HepG2 (cell line): ENCODE results near the gene ADGRG1. TPM values are rescaled to one million over a fixed set of nuclear protein-coding genes. Genes with fewer than 3 reads are reported as not detected.
A peak's percentile ranks its signal among the peaks of the same experiment; 100 is the strongest.

Experiments used
- ATAC-seq: fragments of 200-7000 bp; cut with Tn5 transposase; 3 replicates; pipeline ENCODE4 v1.9.1; 2020; ENCODE audit warnings: mild to moderate bottlenecking, moderate library complexity
- BruUV-seq: library from RNA; stranded (reverse); fragments of 400-500 nt; replicated peaks from 2 replicates; lab custom pipeline; 2021; lab: Mats Ljungman, UMichigan
- CTCF ChIA-PET: fragments of 300-600 bp; formaldehyde crosslinking; extraction: SDS; loops from one replicate; lab custom pipeline; 2021; ENCODE audit warnings: low total read pairs, inconsistent platforms, low intra/inter-chr PET ratio; lab: Yijun Ruan, JAX
- POLR2A ChIA-PET: fragments of 350-600 bp; sonication (Branson Sonifier 250); formaldehyde crosslinking; loops from one replicate; lab custom pipeline; 2020; ENCODE audit warnings: antibody characterized with exemption, inconsistent platforms; lab: Yijun Ruan, JAX
- DNase-seq: peaks from one replicate; pipeline ENCODE4 v3.0.0-alpha.2; 2015; ENCODE audit warnings: low spot score
- FAIRE-seq: peaks from 3 replicates; lab custom pipeline; 2011; peaks lifted over from hg19 to GRCh38; lab: Jason Lieb, UNC
- H2AFZ ChIP-seq: one replicate; pipeline ENCODE4 v1.6.1; 2011; ENCODE audit warnings: low read length, inconsistent platforms
- H3K27ac ChIP-seq: fragments of 300-600 bp; 3 replicates; pipeline ENCODE4 v1.8.0; 2011; ENCODE audit warnings: mixed run types, mild to moderate bottlenecking, mixed read lengths, low read length, inconsistent platforms; ENCODE audit not compliant: insufficient read depth; ENCODE audit errors: extremely low read length
- H3K27me3 ChIP-seq, 2 experiments: fragments of 200-600 bp in 1 of 2; 2 replicates in 1 of 2; 3 replicates in 1 of 2; pipeline versions ENCODE4 v1.6.0 to v1.8.0; 2011; ENCODE audit warnings: low read length in 2 of 2, mild to moderate bottlenecking in 2 of 2, moderate library complexity in 2 of 2, inconsistent platforms in 1 of 2; ENCODE audit not compliant: insufficient read depth in 2 of 2, control insufficient read depth in 1 of 2
- H3K36me3 ChIP-seq, 2 experiments: fragments of 200-600 bp in 1 of 2; replicated peaks in 1 of 2; 2 replicates in 1 of 2; 3 replicates in 1 of 2; pipeline versions ENCODE4 v1.5.1 to v1.8.0; 2011; ENCODE audit warnings: low read length in 2 of 2, inconsistent platforms in 1 of 2; ENCODE audit not compliant: insufficient read depth in 2 of 2, control insufficient read depth in 1 of 2
- H3K4me1 ChIP-seq: 2 replicates; pipeline ENCODE4 v1.5.1; 2012; ENCODE audit warnings: low read length, inconsistent platforms; ENCODE audit not compliant: insufficient read depth
- H3K4me2 ChIP-seq: 2 replicates; pipeline ENCODE4 v1.6.0; 2011; ENCODE audit warnings: low read depth, low read length, inconsistent platforms
- H3K4me3 ChIP-seq, 3 experiments: fragments of 200-600 bp in 1 of 3; sonication (generic), shearing (Covaris generic) in 1 of 3; replicated peaks in 1 of 3; 2 replicates each; pipeline ENCODE4 v1.5.1; 2011 to 2016; ENCODE audit warnings: low read length in 3 of 3, inconsistent platforms in 2 of 3, low read depth in 2 of 3, mild to moderate bottlenecking in 2 of 3, control low read depth in 1 of 3, mixed read lengths in 1 of 3; ENCODE audit not compliant: insufficient read depth in 1 of 3
- H3K79me2 ChIP-seq: one replicate; pipeline ENCODE4 v1.6.1; 2011; ENCODE audit warnings: low read length, inconsistent platforms; ENCODE audit not compliant: insufficient read depth
- H3K9ac ChIP-seq: 2 replicates; pipeline ENCODE4 v1.6.0; 2011; ENCODE audit warnings: mild to moderate bottlenecking, low read depth, low read length, inconsistent platforms; ENCODE audit not compliant: insufficient read depth
- H3K9me3 ChIP-seq: 2 replicates; pipeline ENCODE4 v1.5.1; 2012; ENCODE audit warnings: mild to moderate bottlenecking, low read length
- H4K20me1 ChIP-seq: 2 replicates; pipeline ENCODE4 v1.6.0; 2011; ENCODE audit warnings: inconsistent platforms, mild to moderate bottlenecking, low read length, moderate library complexity; ENCODE audit not compliant: insufficient read depth
- FLYWCH1 ChIP-seq: sonication (generic); formaldehyde crosslinking; IDR thresholded peaks from 2 replicates; pipeline ENCODE4 v1.8.1; 2023; ENCODE audit warnings: mild to moderate bottlenecking, missing genetic modification reagents
- FOXP4 ChIP-seq: sonication (generic); formaldehyde crosslinking; IDR thresholded peaks from 2 replicates; pipeline ENCODE4 v1.4.0; 2020; ENCODE audit warnings: missing genetic modification reagents
- GFI1 ChIP-seq: sonication (generic); formaldehyde crosslinking; IDR thresholded peaks from 2 replicates; pipeline ENCODE4 v1.5.0; 2020; ENCODE audit warnings: missing genetic modification reagents, mild to moderate bottlenecking, borderline replicate concordance
- HOXA3 ChIP-seq: sonication (generic); formaldehyde crosslinking; IDR thresholded peaks from 2 replicates; pipeline ENCODE4 v1.5.0; 2020; ENCODE audit warnings: missing genetic modification reagents
- HOXA5 ChIP-seq: sonication (generic); formaldehyde crosslinking; IDR thresholded peaks from 2 replicates; pipeline ENCODE4 v1.4.0; 2020; ENCODE audit warnings: missing genetic modification reagents
- IRF2 ChIP-seq: IDR thresholded peaks from 2 replicates; pipeline ENCODE4 v1.6.1; 2018; ENCODE audit warnings: missing genetic modification reagents, missing compliant biosample characterization
- KDM3A ChIP-seq: IDR thresholded peaks from 2 replicates; pipeline ENCODE4 v1.6.1; 2018; ENCODE audit warnings: low read depth, missing compliant biosample characterization
- MAF1 ChIP-seq: sonication (generic); formaldehyde crosslinking; IDR thresholded peaks from 2 replicates; pipeline ENCODE4 v1.5.0; 2020; ENCODE audit warnings: missing genetic modification reagents, borderline replicate concordance
- ZFP36 ChIP-seq: fragments of 150-350 bp; IDR thresholded peaks from 2 replicates; pipeline ENCODE4 v1.6.1; 2018; ENCODE audit warnings: borderline replicate concordance, low read length, low read depth; ENCODE audit not compliant: partially characterized antibody
- ZNF274 ChIP-seq: sonication (generic); formaldehyde crosslinking; IDR thresholded peaks from 2 replicates; pipeline ENCODE4 v1.5.1; 2020; ENCODE audit warnings: mild to moderate bottlenecking, missing genetic modification reagents
- ZNF510 ChIP-seq: sonication (generic); formaldehyde crosslinking; IDR thresholded peaks from 2 replicates; pipeline ENCODE4 v1.4.0; 2020; ENCODE audit warnings: low read depth, mild to moderate bottlenecking, missing genetic modification reagents
- ZNF563 ChIP-seq: sonication (generic); formaldehyde crosslinking; IDR thresholded peaks from 2 replicates; pipeline ENCODE4 v1.8.0; 2022; ENCODE audit warnings: mild to moderate bottlenecking, moderate library complexity, missing genetic modification reagents
- ZNF761 ChIP-seq: sonication (generic); formaldehyde crosslinking; conservative IDR thresholded peaks from 2 replicates; pipeline ENCODE4 v1.4.0; 2020; ENCODE audit warnings: mild to moderate bottlenecking, missing genetic modification reagents
- ZSCAN25 ChIP-seq: sonication (generic); formaldehyde crosslinking; IDR thresholded peaks from 2 replicates; pipeline ENCODE4 v1.8.0; 2022; ENCODE audit warnings: mild to moderate bottlenecking, missing genetic modification reagents
- ZSCAN30 ChIP-seq: sonication (generic); formaldehyde crosslinking; IDR thresholded peaks from 2 replicates; pipeline ENCODE4 v1.5.0; 2020; ENCODE audit warnings: mild to moderate bottlenecking, missing genetic modification reagents
- WGBS: methylation state at CpG from one replicate; pipeline ENCODE4 v1.1.6; 2017; ENCODE audit warnings: low lambda C conversion rate; 5-methylcytosine and 5-hydroxymethylcytosine counted together
- in situ Hi-C: cut with HindIII; loops from 2 replicates; pipeline ENCODE4 v1.10.0; 2017; ENCODE audit warnings: low pct_unique_long_range_greater_than_20kb; ENCODE audit not compliant: extremely low pct_ligation_motif_present
- intact Hi-C: fragments of 100-400 bp; cut with micrococcal nuclease; formaldehyde crosslinking; loops from one replicate; pipeline ENCODE4 v1.10.0; 2022; ENCODE audit not compliant: unreplicated experiment
- polyA plus RNA-seq, 8 experiments: library from polyadenylated mRNA; depleted of rRNA in 3 of 8; stranded (reverse) in 7 of 8; unstranded in 1 of 8; fragments of >200 nt; fragmentation: Illumina TruSeq in 4 of 8; extraction: Trizol in 4 of 8; gene quantifications; 2 replicates each; pipeline versions ENCODE4 v1.2.1 to v1.2.3, GENCODE V29; 2011 to 2016; ENCODE audit warnings: low read depth in 4 of 8, missing spikeins in 1 of 8, mixed read lengths in 1 of 8; ENCODE audit not compliant: insufficient read depth in 1 of 8
- total RNA-seq, 5 experiments: library from RNA; depleted of rRNA; stranded (reverse); fragments of >200 nt; fragmentation: Illumina TruSeq; extraction: Trizol; gene quantifications; 2 replicates each; pipeline ENCODE4 v1.2.3, GENCODE V29; 2016; ENCODE audit warnings: low read depth in 1 of 5
- TF ChIP-seq, protein P1 (sequence below): sonication (generic); formaldehyde crosslinking; IDR thresholded peaks from 2 replicates; pipeline ENCODE4 v1.4.0; 2020; ENCODE audit warnings: mild to moderate bottlenecking, missing genetic modification reagents

The ADGRG1 gene
- total and polyA plus RNA-seq, 2 of the 13 experiments (the other 11 are each of a cell fraction or from before 2014, with no cell fraction given), result 2.7 to 5.9 TPM

DNA sequence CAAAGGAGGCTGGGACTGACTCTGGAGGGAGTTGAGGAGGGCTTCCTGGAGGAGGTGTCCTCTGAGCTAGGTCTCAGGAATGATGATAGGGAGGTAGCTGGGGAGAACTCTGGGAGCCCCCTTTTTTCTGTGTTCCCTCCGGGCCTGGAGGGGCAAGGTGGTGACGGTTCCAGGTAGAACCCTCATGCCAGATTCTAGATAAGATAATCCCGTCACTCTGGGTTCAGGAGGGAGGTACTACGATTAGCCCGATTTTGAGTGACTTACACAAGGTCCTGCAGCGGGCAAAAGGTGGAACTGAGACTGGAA lies 21.0 kb downstream of the ADGRG1 start:
- Histone ChIP-seq H3K4me1 (peaks cover 23% of the 10 kb centered on the region), H3K9me3 (no peaks in the 10 kb centered on the region), H3K79me2 (no peaks in the 10 kb centered on the region), H3K4me3 (no peak overlapping the region), H3K27me3 (no peaks in the 10 kb centered on the region), H3K4me2 (no peak overlapping the region), H4K20me1 (no peaks in the 10 kb centered on the region), H2AFZ (no peak overlapping the region), H3K27ac (no peak overlapping the region), H3K36me3 (no peaks in the 10 kb centered on the region), H3K9ac (no peak overlapping the region)
- in situ Hi-C loops, result loop anchor here (5.0 kb wide), 1 partner anchor 47 kb away; no protein-coding TSS in a partner anchor
- no peak for FAIRE-seq
- CTCF ChIA-PET, result interaction anchor here (0.6 to 12.3 kb wide), 28 partner anchors 9 to 351 kb away, joined by 3 to 571 read pairs (median 5); partner anchors contain the start of genes ADGRG3, KATNB1 and KIFC3
- BruUV-seq, result no TSS peak
- intact Hi-C loops, result loop anchor here (1.0 kb wide), 6 partner anchors 45 to 86 kb away; partner anchors contain the start of genes DRC7 and KATNB1
- no peak for DNase-seq
- 64% methylated on average over 6 of the region's 6 CpGs for WGBS
- TF ChIP-seq ZSCAN25 (CRISPR knock-in tag), result peak; percentile 3; the same call in 1 of the 2 replicates
- 0 out of 2 replicates have a peak, but pooled peaks have one; percentile 6 for TF ChIP-seq FOXP4 (CRISPR knock-in tag)
- 0 out of 2 replicates have a peak, but pooled peaks have one; percentile 2 for TF ChIP-seq ZNF761 (CRISPR knock-in tag)
- 0 out of 2 replicates have a peak, but pooled peaks have one; percentile 39 for TF ChIP-seq GFI1 (CRISPR knock-in tag)
- TF ChIP-seq KDM3A, result 0 out of 2 replicates have a peak, but pooled peaks have one; percentile 6
- 0 out of 2 replicates have a peak, but pooled peaks have one; percentile 2 for TF ChIP-seq MAF1
- TF ChIP-seq ZNF274 (CRISPR knock-in tag), result 0 out of 2 replicates have a peak, but pooled peaks have one; percentile 2
- TF ChIP-seq, protein P1, sequence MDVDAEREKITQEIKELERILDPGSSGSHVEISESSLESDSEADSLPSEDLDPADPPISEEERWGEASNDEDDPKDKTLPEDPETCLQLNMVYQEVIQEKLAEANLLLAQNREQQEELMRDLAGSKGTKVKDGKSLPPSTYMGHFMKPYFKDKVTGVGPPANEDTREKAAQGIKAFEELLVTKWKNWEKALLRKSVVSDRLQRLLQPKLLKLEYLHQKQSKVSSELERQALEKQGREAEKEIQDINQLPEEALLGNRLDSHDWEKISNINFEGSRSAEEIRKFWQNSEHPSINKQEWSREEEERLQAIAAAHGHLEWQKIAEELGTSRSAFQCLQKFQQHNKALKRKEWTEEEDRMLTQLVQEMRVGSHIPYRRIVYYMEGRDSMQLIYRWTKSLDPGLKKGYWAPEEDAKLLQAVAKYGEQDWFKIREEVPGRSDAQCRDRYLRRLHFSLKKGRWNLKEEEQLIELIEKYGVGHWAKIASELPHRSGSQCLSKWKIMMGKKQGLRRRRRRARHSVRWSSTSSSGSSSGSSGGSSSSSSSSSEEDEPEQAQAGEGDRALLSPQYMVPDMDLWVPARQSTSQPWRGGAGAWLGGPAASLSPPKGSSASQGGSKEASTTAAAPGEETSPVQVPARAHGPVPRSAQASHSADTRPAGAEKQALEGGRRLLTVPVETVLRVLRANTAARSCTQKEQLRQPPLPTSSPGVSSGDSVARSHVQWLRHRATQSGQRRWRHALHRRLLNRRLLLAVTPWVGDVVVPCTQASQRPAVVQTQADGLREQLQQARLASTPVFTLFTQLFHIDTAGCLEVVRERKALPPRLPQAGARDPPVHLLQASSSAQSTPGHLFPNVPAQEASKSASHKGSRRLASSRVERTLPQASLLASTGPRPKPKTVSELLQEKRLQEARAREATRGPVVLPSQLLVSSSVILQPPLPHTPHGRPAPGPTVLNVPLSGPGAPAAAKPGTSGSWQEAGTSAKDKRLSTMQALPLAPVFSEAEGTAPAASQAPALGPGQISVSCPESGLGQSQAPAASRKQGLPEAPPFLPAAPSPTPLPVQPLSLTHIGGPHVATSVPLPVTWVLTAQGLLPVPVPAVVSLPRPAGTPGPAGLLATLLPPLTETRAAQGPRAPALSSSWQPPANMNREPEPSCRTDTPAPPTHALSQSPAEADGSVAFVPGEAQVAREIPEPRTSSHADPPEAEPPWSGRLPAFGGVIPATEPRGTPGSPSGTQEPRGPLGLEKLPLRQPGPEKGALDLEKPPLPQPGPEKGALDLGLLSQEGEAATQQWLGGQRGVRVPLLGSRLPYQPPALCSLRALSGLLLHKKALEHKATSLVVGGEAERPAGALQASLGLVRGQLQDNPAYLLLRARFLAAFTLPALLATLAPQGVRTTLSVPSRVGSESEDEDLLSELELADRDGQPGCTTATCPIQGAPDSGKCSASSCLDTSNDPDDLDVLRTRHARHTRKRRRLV (CRISPR knock-in tag), result 0 out of 2 replicates have a peak, but pooled peaks have one; percentile 34
- TF ChIP-seq FLYWCH1, result no peak
- TF ChIP-seq IRF2, result no peak; the same call in 1 of the 2 replicates
- peak; percentile 92 for TF ChIP-seq ZFP36
- TF ChIP-seq HOXA5 (CRISPR knock-in tag), result peak; percentile 4; the same call in 1 of the 2 replicates
- 0 out of 2 replicates have a peak, but pooled peaks have one; percentile 34 for TF ChIP-seq ZSCAN30
- 0 out of 2 replicates have a peak, but pooled peaks have one; percentile 23 for TF ChIP-seq ZNF563 (CRISPR knock-in tag)
- TF ChIP-seq HOXA3 (CRISPR knock-in tag), result no peak
- 0 out of 2 replicates have a peak, but pooled peaks have one; percentile 7 for TF ChIP-seq ZNF510 (CRISPR knock-in tag)
- POLR2A ChIA-PET, result interaction anchor here (1.0 kb wide), 1 partner anchor 86 kb away, joined by 3 read pairs; the partner anchor contains the start of gene KATNB1
- ATAC-seq, result no peak; the same call in 2 of the 3 replicates
